NCI-H345 (cell line): ENCODE results near the gene TMEM258.

Experiments used
- DNase-seq: peaks from one replicate; lab custom pipeline; 2025; lab: John Stamatoyannopoulos, UW

TMEM258 gene

DNA sequence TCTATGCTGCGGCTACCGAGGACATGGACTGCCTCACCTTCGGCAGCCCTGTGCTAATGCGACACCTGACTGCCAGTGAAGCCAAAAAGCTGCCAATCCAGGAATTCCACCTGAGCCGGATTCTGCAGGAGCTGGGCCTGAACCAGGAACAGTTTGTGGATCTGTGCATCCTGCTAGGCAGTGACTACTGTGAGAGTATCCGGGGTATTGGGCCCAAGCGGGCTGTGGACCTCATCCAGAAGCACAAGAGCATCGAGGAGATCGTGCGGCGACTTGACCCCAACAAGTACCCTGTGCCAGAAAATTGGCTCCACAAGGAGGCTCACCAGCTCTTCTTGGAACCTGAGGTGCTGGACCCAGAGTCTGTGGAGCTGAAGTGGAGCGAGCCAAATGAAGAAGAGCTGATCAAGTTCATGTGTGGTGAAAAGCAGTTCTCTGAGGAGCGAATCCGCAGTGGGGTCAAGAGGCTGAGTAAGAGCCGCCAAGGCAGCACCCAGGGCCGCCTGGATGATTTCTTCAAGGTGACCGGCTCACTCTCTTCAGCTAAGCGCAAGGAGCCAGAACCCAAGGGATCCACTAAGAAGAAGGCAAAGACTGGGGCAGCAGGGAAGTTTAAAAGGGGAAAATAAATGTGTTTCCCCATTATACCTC lies 3.6 kb upstream of the TMEM258 start:
- DNase-seq = no peak

DNA sequence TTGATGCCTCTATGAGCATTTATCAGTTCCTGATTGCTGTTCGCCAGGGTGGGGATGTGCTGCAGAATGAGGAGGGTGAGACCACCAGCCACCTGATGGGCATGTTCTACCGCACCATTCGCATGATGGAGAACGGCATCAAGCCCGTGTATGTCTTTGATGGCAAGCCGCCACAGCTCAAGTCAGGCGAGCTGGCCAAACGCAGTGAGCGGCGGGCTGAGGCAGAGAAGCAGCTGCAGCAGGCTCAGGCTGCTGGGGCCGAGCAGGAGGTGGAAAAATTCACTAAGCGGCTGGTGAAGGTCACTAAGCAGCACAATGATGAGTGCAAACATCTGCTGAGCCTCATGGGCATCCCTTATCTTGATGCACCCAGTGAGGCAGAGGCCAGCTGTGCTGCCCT lies 3.1 kb upstream of the TMEM258 start:
- DNase-seq = no peak

DNA sequence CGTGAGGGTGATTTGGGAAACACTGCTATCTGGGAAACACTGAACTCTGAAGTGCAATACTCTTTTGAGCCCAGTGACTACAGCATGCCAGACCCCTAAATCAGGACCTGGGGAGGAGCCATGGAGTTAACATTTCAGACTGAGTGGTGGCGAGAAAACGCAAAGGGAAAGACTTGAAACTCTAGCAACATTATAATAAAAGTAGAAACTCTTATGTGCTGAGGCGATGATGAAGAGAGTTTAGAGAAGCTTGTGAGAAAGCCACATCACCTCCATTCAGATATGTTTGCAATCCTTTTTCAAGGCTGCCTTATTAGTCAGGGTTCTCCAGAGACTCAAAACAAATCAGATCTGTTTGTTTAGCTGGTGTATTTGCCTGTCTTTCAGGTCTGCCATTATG lies 2.2 kb upstream of the TMEM258 start:
- no peak for DNase-seq

DNA sequence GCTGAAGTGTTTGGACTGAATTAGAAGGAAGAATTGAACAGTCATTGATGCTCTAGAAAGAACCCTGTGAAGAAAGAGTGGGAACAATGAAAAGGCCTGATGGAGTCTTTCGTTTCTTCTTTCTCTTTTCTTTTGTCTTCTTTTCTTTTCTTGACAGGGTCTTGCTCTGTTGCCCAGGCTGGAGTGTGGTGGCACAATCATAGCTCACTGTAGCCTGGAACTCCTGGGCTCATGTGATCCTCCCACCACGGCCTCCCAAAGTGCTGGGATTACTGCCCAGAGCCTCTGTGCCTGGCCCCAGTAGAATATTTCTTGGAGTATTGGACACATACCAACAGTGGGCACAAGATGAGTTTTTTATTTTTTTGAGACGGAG lies 1.4 kb upstream of the TMEM258 start:
- DNase-seq = no peak

DNA sequence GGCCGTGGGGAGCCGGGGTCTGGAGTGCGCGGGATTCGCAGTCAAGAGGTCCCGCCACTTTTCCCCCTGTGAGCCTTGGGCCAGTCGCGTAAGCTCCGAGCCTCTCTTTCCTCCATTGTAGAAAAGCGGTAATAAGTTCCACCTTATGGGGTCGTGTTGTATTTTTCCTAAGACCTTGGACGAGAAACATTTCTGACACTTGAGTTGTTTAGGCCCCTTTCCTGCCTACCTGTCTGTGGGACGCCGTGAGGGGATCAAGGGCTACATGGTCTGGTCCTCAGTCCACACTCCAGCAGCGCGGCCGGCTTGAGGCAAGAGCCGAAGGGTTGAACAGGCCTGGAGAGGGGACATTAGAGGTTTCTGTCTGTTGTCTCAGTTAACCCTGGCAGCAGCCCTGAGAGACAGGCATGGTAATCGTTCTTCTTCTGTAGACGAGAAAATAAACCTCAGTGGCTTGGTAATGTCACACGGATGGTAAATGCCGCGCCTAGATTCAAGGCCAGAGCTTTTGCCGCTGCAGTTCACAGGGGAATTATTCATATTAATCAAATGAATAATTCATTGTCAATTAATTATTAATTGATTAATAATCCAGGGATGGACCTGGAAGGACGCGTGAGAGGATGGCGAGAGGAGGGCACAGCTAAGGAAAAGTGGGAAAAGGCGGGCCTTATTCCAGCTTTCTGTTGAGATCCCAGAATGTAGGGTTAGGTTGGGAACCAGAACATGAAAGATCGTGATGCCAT lies 857 bp upstream of the TMEM258 start:
- no peak for DNase-seq

DNA sequence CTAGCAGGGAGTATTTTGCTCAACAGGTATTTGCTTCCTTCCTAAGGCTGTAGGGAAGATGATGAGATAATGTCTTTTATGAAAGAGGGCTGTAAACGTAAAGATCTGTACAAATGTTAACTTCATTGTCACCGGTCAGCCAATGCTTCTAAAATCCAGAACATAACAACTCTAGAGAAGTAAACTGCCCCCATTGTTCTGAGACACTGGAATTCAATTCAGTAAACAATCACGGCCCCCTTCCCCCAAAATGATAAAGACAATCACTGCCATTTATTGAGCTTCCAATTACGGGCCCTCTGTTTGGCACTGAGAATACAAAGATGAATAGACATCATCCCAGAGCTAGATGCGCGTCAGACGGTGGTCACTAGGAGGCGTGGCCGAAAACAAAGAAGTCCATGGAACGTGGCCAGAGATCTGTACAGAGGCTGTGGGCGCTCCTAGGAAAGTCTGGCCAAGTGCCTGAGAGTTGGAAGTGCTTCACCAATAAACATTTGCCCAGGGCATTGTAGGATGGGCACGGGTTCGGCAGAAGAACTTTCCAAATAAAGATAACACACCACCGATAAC lies 576 bp downstream of the TMEM258 start:
- peak; percentile 35 for DNase-seq

DNA sequence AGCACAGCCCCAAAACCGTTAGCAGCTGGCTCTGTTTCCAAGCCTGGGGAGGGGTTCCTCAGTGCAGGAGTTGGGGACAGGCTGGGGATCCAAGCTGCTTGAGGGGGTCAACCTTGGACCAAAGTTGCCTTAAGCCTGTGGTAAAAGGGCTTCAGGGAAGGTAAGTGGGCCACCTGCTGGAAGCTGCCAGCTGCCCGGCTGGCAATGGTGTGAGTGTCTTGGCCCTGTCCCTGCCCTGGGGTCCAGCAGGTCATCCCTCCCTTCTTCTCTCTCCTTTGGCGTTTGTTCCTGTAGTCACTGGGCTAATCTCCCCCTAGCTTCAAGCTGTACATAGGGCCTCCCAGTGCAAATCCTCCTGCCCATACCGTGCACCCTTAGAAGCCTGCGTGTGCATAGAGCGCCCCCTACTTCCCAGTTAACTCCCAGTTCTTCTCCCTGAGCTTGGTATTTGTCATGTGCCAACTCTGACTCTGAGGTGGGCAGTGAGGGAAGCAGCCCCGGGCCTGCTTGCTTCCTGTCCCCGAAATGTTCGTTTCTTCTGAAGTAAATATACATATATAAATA lies 4.4 kb downstream of the TMEM258 start:
- no peak for DNase-seq

DNA sequence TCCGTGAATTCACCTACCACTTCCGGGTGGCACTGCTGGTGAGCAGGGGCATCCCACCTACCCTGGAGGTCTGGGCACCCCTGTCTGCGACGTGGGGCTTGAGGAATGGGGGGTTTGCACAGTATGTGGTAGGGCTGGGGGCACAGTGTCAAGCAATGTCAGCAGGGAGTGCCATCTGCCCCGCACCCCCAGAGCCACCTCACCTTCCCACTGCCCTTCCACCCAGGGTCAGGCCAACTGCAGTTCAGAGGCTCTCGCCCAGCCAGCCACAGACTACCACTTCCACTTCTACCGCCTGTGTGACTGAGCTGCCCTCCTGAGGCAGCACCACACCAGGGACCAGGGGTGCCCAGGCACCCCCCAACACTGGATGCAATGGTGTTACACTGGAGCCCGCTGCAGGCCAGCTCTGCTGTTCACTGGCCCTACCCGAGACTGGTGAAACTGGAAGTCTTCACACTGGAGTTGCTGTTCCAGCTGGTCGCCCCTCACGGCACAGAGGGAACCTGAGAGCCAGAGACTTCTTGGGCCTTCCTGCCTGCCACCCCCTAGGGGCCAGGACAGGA lies 6.5 kb downstream of the TMEM258 start:
- DNase-seq = no peak

DNA sequence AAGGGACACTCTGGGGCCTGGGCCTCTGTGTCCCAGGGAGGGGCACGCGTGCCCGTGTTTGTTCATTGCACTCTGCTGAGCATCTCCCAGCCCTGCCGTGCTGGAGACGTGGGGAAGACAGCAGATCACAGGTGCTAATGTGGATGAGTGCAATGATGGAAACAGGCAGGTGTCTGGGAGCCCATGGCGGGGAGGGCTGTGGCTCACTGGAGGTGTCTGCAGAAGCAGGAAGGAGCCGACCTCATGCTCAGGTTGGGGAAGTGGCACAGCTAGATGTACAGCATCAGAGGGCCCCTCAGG lies 7.9 kb downstream of the TMEM258 start:
- no peak for DNase-seq

DNA sequence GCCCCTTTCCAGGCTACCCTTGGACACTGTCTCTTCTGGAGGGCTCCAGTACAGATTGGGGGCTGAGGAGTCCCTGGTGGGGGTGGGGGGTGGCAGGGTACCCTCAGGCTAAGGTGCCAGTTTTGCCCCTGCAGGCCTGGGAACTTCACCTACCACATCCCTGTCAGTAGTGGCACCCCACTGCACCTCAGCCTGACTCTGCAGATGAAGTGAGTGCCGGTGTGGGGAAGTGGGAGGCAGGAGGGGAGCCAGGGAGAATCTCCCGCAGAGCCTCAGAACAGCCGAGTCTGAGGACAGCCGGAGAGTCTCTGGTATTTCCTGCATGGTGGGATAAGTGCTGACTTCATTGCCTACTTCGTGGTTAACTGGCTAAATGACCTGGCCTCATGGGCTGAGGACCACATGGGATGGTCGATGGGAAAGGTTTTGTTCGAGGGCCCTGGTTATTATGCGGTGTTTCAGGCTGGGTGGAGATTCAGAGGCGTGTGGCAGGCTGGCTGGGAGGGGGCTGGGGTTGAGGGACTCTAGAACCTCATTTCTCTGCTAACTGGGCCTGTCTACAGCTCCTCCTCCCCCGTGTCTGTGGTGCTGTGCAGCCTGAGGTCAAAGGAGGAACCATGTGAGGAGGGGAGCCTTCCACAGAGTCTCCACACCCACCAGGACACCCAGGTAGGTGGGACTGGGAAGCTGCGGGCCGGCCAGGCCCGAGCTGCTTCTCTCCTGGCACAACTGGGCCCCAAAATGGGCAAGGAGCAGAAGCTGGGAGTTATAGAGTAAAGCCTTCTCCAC lies 8.5 kb downstream of the TMEM258 start:
- no peak for DNase-seq

DNA sequence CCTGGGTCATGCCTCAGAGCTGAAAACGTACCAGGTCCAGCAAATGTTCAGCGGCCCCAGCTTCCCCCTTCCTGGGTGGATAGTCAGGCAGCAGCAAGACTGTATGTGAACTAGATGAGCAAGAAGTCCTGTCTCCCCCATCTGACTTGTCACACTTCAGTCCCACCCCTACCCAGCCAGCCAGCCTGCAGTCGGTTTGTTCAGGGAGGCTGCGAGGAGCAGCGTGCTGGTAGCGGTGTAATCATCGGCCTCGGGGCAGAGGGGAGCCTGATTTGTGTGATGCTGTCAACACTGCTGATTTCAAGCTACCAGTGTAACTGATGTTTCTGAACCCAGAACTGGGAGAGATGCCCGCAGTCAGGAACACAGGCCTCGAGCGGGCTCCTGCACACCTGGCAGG lies 9.6 kb downstream of the TMEM258 start:
- no peak for DNase-seq

DNA sequence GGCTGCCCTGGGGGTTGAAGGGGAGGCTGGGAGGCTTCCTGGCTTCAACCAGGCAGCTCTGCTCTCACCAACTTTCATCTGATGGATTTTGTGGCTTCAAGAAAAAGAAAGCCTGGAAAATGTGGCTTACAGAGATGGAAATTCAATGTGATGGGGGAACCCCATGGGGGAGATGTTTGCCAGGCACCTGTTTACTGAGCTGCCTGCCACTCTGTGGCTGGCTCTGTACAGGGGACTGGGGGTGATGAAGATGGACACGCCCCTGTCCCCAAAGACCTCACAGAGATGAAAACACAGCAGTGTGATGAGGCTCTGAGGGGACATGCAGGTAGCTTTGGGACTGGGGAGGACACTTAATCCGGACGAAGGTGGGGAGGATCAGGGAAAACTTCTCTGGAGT lies 10.1 kb downstream of the TMEM258 start:
- no peak for DNase-seq

DNA sequence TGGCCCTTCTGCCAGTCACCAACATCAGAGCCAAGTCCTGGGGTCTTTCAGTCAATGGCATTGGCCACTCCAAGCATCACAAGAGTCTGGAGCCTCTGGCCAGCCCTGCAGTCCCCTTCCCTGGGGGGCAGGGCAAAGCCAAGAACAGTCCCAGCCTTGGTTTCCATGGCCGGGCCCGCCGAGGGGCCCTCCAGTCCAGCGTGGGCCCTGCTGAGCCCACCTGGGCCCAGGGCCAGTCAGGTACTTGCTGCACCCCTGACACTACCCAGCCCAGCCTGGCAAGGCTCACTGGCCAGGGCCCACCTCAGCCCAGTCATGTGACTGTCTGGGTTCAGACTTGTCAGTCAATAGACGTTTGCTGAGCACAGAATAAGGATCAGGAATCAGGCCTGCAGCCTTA lies 10.8 kb downstream of the TMEM258 start:
- DNase-seq = no peak

DNA sequence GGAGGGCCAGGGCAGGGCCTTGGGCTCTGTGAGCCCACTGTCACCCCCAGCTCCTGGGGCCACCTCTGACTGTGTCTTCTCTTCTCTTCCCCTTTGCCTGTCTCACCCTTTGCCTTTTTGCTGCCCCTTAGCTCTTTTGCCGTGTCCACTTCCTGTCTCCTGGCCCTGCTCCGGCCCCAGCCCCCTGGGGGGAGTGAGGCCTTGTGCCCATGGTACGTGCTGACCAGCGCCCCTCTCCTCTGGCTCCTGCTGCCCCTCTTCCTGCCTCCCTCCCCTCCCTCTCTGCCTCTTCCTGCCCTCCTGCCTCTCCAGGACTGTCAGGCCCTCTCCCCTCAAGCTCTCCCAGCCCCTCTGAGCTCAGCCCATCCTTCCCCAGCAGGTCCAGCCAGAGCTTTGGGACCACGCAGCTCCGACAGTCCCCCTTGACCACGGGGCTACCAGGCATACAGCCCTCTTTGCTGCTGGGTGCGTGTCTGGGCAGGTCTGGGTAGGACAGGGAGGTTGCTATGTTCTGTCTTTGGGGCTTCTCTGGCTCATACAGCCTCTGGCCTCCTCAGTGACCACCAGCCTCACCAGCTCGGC lies 11.7 kb downstream of the TMEM258 start:
- DNase-seq = no peak

DNA sequence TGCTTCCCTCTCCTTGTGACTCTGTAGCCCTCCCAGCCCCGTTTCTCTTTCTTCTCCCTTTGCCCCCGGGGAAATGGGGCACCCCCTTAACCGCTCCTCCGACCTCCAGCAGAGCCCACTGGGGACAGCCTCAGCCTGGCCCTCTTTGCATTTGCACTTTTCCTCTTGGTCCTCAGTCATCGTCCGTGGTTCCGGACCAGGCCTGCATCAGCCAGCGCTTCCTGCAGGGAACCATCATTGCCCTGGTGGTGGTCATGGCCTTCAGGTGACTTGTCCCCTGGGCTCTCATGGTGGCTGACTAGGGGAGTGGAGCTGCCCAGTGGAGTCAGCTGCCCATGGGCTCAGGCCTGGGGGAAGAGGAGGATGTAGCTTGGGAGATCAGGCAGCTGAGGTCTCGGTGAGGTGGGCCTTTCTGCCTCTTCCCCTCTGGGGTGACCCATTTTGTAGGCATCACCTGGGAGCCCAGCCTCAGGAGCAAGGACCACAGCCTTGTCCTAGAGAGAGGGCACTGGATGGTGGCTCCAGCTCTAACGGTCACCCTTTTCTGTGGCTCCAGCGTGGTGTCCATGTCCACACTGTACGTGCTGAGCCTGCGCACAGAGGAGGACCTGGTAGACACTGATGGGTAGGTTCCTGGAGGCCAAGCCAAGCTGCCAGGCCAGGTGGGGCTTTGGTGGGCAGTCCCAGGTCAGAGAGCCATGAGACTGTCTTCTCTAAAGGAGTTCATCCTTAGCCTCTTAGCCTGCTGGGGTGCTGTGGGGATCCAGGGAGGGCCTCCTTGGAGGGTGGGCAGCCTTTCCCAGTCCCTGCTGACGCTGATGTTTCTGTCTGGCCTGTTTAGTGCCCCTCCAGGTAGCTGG lies 12.5 kb downstream of the TMEM258 start:
- no peak for DNase-seq

DNA sequence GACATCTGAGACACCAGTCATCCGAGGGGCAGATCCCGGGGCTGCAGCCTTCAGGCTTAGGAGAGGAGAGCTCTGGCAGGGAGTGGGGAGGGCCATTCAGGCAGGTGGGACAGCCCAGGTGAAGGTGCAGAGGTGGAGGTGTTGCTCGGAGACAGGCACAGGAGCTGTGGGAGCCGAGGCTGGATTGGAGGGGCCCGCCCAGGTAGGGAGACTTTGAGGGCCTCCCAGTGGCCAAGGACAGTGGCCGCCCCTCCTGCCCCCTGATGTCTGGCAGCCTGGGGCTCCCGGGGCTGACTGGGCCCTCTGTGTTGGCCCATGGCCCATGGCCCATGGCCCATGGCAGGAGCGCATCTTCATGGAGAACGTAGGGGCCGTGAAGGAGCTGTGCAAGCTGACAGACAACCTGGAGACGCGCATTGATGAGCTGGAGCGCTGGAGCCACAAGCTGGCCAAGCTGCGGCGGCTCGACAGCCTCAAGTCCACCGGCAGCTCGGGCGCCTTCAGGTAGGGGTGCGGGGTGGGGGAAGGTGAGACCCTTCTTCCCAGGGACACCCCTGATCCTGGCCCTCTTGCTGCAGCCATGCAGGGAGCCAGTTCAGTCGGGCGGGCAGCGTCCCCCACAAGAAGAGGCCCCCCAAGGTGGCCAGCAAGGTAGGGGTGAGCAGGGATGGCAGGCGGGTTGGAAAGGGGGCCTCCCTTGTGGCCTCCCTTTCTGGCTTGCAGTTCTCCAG lies 13.3 kb downstream of the TMEM258 start:
- DNase-seq = no peak

DNA sequence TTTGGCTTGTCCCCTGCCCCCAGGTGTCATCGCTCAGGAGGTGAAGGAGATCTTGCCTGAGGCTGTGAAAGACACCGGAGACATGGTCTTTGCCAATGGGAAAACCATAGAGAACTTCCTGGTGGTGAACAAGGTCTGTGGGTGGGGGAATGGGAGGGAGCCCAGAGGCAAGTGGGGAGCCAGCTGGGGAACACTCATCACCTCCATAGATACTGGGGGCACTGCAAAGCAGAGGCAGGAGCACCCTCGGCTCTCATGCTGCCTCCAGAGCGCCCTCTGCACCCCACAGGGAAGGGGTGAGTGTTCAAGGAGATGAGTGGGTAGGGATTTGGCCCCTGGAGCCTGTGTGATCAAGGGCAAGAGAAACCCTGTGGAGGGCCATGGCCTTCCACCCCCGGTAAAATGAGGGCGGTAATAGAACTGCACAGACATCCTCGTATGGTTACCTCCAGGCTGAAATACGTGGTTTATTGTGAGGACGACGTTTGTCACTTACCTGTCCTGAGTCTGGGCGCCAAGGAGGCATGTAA lies 14.0 kb downstream of the TMEM258 start:
- DNase-seq = no peak

DNA sequence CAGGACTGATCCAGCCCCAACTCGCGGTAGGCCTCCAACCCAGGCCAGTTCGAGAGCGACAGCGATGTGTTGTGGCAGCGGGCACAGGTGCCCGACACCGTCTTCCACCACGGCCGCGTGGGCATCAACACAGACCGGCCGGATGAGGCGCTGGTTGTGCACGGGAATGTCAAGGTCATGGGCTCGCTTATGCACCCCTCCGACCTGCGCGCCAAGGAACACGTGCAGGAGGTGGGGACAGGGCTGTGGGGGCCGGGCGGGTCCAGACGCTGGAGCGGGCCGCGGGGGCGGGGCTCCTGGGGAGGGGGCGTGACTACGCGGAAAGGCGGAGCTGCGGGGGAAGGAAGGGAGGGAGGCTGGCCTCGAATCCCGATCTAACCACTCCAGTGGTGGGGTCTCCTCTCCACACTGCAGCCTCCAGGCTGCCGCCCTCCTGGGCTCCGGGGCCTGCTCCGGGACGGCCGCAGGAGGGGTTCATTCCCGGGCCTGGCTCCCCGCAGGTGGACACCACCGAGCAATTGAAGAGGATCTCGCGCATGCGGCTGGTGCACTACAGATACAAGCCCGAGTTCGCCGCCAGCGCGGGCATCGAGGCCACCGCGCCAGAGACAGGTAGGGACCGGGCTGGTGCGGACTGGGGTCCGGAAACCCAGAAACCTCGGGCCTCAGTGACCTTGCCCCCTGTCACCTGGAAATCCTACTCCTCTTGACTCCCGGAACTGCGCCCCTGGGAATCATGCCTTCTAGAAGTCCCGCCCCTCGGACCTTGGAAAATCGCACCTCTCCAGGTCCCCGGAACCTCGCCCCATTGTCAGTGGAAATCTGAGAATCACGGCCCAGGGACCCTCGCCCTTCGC lies 14.9 kb downstream of the TMEM258 start:
- DNase-seq = no peak

DNA sequence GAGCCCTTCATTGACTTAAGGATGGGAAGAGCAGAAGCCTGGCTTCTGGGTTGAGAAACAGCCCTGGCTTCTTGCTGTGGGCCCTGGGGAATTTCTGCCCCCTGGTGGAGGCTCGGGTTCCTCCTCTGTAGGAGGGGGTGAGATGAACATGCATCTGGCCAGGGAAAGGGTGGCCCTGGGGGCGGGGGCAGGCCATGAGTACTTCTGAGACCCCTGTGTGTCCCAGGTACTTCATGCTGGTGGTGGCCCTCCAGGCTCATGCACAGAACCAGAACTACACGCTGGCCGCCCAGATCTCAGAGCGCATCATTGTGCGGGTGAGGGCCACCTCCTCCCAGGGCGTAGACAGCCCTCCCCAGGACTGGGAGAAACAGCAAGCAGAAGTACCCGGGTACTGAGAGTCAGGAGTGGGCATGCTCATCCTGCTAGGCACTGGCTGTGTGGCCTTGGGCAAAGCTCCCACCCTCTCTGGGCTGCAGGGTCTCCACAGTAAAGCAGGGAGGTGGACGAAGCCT lies 15.8 kb downstream of the TMEM258 start:
- DNase-seq = peak; percentile 14
